Measurements from ENCODE around the gene CFAP107. TPM values are rescaled to one million over a fixed set of nuclear protein-coding genes. Genes with fewer than 3 reads are reported as not detected.

CFAP107 gene
- total and polyA plus RNA-seq, 2 of the 4 experiments (the other 2 are of a cell fraction), result not detected

DNA sequence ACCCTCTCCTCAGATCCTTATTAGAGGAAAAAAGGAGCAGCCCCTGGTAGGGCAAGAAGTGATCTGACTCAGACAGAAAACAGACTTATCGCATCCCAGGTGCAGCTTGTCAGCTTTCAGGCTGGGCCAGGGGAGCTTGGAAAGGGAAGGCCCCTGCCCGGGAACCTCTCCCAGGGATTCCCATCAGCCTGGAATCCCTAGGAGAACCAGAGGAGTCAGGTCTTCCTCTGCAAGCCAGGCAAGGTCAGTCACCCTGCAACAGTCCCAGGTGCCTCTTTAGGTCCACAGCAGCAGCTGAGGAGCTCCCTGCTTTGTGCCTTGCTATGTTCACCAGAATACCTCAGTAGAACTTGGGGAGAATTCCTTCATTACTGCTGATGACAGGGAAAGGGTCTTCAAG lies 24.6 kb downstream of the CFAP107 start:
- POLR2A ChIA-PET (ENCODE audit: unreplicated experiment), result no interaction called here
- H2AK9ac ChIP-seq (replicated peaks; ENCODE audit: low read depth, low read length, poor library complexity), result no peak overlapping the region
- no peak overlapping the region for H2BK15ac ChIP-seq (ENCODE audit: low read depth, low read length)
- CTCF ChIA-PET, result no interaction called here
- no peak overlapping the region for H2AK5ac ChIP-seq (ENCODE audit: low read depth, low read length)
- in situ Hi-C loops (cut with MboI; ENCODE audit: low sequenced_read_pairs) (no loop called here), dilution Hi-C loops (cut with HindIII; ENCODE audit: low sequenced_read_pairs, unreplicated experiment) (no loop called here), intact Hi-C loops (cut with micrococcal nuclease) (no loop called here)
- no peak for ATAC-seq (ENCODE audit: low read depth)
- no peaks in the 10 kb centered on the region for H3K4me1 ChIP-seq (ENCODE audit: control insufficient read depth, insufficient read depth, low read length)
- H2BK5ac ChIP-seq (ENCODE audit: low read depth, low read length, poor library complexity, severe bottlenecking), result no peak overlapping the region
- no peak overlapping the region for H4K91ac ChIP-seq (ENCODE audit: insufficient read depth, low read depth, low read length)
- no peaks in the 10 kb centered on the region for H3K36me3 ChIP-seq (ENCODE audit: control insufficient read depth, insufficient read depth, low read length)
- H3K79me1 ChIP-seq (ENCODE audit: low read depth in 1 of 2, low read length in 2 of 2), result no peaks in the 10 kb centered on the region
- no peak overlapping the region for H2BK20ac ChIP-seq (ENCODE audit: low read depth, low read length)
- H2AFZ ChIP-seq (replicated peaks; ENCODE audit: low read length, poor library complexity), result no peak overlapping the region
- no TSS peak for BruUV-seq (replicated peaks)
- no peak overlapping the region for H3K27ac ChIP-seq (ENCODE audit: insufficient read depth, low read length)
- no peak overlapping the region for H3K9ac ChIP-seq (ENCODE audit: low read depth, low read length)
- no peak overlapping the region for H3K23ac ChIP-seq (ENCODE audit: low read depth, low read length)
- H4K8ac ChIP-seq (ENCODE audit: low read depth in 2 of 2, low read length in 2 of 2), result no peak overlapping the region
- H3K56ac ChIP-seq (ENCODE audit: extremely low read depth, insufficient read depth, low read length), result no peak overlapping the region
- no peaks in the 10 kb centered on the region for H3K9me1 ChIP-seq (ENCODE audit: insufficient read depth, low read length)
- TF ChIP-seq RCOR1 (IDR thresholded peaks at IDR 0.05; ENCODE audit: insufficient replicate concordance, low read length), result no peak
- H3K27me3 ChIP-seq (ENCODE audit: control insufficient read depth, insufficient read depth, low read length), result no peaks in the 10 kb centered on the region
- no peak overlapping the region for H3K18ac ChIP-seq (ENCODE audit: low read depth, low read length)
- H3K4ac ChIP-seq (ENCODE audit: low read depth, low read length), result no peak overlapping the region
- 71% methylated on average over 1 of the region's 2 CpGs; no CpG with 5 or more reads in 1 of the 2 experiments for WGBS, 2 experiments (ENCODE audit: extremely low coverage in 2 of 2, insufficient read length in 1 of 2)
- H2BK120ac ChIP-seq (ENCODE audit: low read depth, low read length), result no peak overlapping the region
- no peak overlapping the region for H3K4me3 ChIP-seq (ENCODE audit: insufficient read depth, low read depth, low read length)
- H4K5ac ChIP-seq (ENCODE audit: low read depth, low read length), result no peak overlapping the region
- no peak for DNase-seq
- H4K20me1 ChIP-seq (ENCODE audit: insufficient read depth, low read length), result no peaks in the 10 kb centered on the region
- H3K9me3 ChIP-seq (ENCODE audit: control insufficient read depth, insufficient read depth, low read length), result peaks cover 31% of the 10 kb centered on the region
- no peak overlapping the region for H3K4me2 ChIP-seq (ENCODE audit: low read depth, low read length)
- no peak overlapping the region for H3K14ac ChIP-seq (replicated peaks; ENCODE audit: low read depth, low read length)

All from IMR-90 (cell line).